Kidney capillary endothelial cell (primary cell): ENCODE data around the gene OR1N1.
"Not testable (repeated sequence)": the region's sequence is repeated elsewhere in the genome, so short reads cannot be mapped to it uniquely, and the experiment has no call there.

Experiments
- DNase-seq: peaks from one replicate; pipeline ENCODE4 v3.0.0-alpha.2; 2018; ENCODE audit warnings: low spot score

The OR1N1 gene

GRCh38 chr9:122527193-122527592, at the start of gene OR1N1:
Gene OR1N1, minus strand, starts transcription at chr9:122527293. Its CDS starts 0 bp downstream, at chr9:122527293.
- DNase-seq: no peak

GRCh38 chr9:122572456-122572855, 45.4 kb upstream of the OR1N1 start:
- DNase-seq: no peak

GRCh38 chr9:122567901-122568300, 40.8 kb upstream of the OR1N1 start:
- DNase-seq: no peak

- DNase-seq: no peak
These were observed 35.2 kb upstream of the OR1N1 start for GRCh38 chr9:122562134-122562760.

GRCh38 chr9:122561446-122561845, 34.4 kb upstream of the OR1N1 start:
- no peak for DNase-seq

- DNase-seq: no peak
These were observed 25.7 kb upstream of the OR1N1 start, which contains the start of gene OR1N2 for GRCh38 chr9:122552812-122553211. Gene OR1N2, plus strand, starts transcription at chr9:122553112. Its CDS starts 100 bp downstream, at chr9:122553212.

- no peak for DNase-seq
These were observed 24.3 kb upstream of the OR1N1 start for GRCh38 chr9:122551371-122551770.

GRCh38 chr9:122546196-122546595, 19.1 kb upstream of the OR1N1 start:
- DNase-seq: no peak

- no peak for DNase-seq
These were observed 11.7 kb upstream of the OR1N1 start for GRCh38 chr9:122538757-122539156.

- DNase-seq: not testable (repeated sequence)
These were observed 10.0 kb upstream of the OR1N1 start for GRCh38 chr9:122537066-122537465.

GRCh38 chr9:122536134-122536533, 9.0 kb upstream of the OR1N1 start:
- DNase-seq: no peak

- DNase-seq: not testable (repeated sequence)
These were observed 4.1 kb upstream of the OR1N1 start for GRCh38 chr9:122531157-122531556.

- DNase-seq: no peak
These were observed 491 bp downstream of the OR1N1 start for GRCh38 chr9:122526602-122527001.

GRCh38 chr9:122519376-122519775, 7.7 kb downstream of the OR1N1 start:
- no peak for DNase-seq

GRCh38 chr9:122518841-122519240, 8.3 kb downstream of the OR1N1 start, which contains the start of gene OR1J4:
Gene OR1J4, plus strand, starts transcription at chr9:122519141. Its CDS starts 0 bp downstream, at chr9:122519141.
- DNase-seq: no peak

GRCh38 chr9:122518226-122518625, 8.9 kb downstream of the OR1N1 start:
- DNase-seq: no peak

- no peak for DNase-seq
These were observed 16.6 kb downstream of the OR1N1 start, which contains the start of gene OR1J2 for GRCh38 chr9:122510502-122510901. Gene OR1J2, plus strand, starts transcription at chr9:122510802. Its CDS starts 0 bp downstream, at chr9:122510802.

GRCh38 chr9:122506964-122507363, 20.1 kb downstream of the OR1N1 start:
- DNase-seq: no peak

- peak; percentile 41 for DNase-seq
These were observed 28.2 kb downstream of the OR1N1 start for GRCh38 chr9:122498883-122499288.

GRCh38 chr9:122479062-122479461, 48.0 kb downstream of the OR1N1 start:
- DNase-seq: no peak

- no peak for DNase-seq
These were observed 49.3 kb downstream of the OR1N1 start, which contains the start of gene OR1J1 for GRCh38 chr9:122477826-122478225. Gene OR1J1, minus strand, starts transcription at chr9:122477926. Its CDS starts 0 bp downstream, at chr9:122477926.

- DNase-seq: no peak
These were observed 49.7 kb downstream of the OR1N1 start for GRCh38 chr9:122477346-122477745.
